ENCODE measurements around the gene RAB36. TPM values are rescaled to one million over a fixed set of nuclear protein-coding genes. Genes with fewer than 3 reads are reported as not detected.

The RAB36 gene
- polyA plus RNA-seq, 1 of the 3 experiments (the other 2 are of a cell fraction), result 6.6 TPM

DNA sequence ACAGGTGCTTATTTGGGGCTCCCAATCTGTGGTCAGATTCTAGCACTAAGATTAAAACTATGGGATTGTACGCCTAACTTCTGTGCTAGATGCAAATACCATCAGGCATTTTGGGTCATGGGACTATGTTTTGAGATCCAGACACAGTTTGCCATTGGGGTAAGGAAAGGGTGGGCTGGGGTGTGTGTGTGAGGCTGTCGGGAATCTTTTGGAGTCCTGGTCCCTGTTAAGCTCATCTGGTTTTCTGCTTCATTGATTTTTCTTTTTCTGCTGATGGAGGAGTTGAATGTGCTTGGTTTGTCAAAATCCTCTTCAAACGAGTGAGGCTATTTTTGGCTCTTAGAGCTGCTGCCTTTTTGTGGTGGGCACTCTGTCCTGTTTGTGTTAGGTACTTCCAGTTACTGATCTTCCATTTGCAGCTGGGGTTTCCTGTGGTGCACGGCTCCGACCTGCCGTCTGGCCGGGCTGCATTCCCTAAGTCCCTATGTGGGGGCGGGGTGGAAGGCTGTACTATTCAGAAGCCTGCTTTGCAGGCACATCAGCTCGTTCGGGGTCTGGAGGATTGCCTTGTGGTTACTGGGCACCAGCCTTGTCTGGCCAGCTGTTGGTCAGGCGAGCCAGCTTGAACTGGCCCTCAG lies 37.9 kb downstream of the RAB36 start (continued):
- TF ChIP-seq, protein P1, sequence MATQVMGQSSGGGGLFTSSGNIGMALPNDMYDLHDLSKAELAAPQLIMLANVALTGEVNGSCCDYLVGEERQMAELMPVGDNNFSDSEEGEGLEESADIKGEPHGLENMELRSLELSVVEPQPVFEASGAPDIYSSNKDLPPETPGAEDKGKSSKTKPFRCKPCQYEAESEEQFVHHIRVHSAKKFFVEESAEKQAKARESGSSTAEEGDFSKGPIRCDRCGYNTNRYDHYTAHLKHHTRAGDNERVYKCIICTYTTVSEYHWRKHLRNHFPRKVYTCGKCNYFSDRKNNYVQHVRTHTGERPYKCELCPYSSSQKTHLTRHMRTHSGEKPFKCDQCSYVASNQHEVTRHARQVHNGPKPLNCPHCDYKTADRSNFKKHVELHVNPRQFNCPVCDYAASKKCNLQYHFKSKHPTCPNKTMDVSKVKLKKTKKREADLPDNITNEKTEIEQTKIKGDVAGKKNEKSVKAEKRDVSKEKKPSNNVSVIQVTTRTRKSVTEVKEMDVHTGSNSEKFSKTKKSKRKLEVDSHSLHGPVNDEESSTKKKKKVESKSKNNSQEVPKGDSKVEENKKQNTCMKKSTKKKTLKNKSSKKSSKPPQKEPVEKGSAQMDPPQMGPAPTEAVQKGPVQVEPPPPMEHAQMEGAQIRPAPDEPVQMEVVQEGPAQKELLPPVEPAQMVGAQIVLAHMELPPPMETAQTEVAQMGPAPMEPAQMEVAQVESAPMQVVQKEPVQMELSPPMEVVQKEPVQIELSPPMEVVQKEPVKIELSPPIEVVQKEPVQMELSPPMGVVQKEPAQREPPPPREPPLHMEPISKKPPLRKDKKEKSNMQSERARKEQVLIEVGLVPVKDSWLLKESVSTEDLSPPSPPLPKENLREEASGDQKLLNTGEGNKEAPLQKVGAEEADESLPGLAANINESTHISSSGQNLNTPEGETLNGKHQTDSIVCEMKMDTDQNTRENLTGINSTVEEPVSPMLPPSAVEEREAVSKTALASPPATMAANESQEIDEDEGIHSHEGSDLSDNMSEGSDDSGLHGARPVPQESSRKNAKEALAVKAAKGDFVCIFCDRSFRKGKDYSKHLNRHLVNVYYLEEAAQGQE (IDR thresholded peaks at IDR 0.05; ENCODE audit: low read depth, low read length), result no peak
- TF ChIP-seq EP300 (IDR thresholded peaks at IDR 0.05; ENCODE audit: borderline replicate concordance in 1 of 2, low read depth in 1 of 2, low read length in 1 of 2) (peak in 1 of 2 experiments; percentile 28; a peak in 1 of 4 replicates), NRF1 (IDR thresholded peaks at IDR 0.05; ENCODE audit: low read depth, low read length) (no peak), YY1 (IDR thresholded peaks at IDR 0.05; ENCODE audit: low read depth) (no peak), TCF12 (IDR thresholded peaks at IDR 0.05) (peak; percentile 40; the same call in 1 of the 2 replicates)

DNA sequence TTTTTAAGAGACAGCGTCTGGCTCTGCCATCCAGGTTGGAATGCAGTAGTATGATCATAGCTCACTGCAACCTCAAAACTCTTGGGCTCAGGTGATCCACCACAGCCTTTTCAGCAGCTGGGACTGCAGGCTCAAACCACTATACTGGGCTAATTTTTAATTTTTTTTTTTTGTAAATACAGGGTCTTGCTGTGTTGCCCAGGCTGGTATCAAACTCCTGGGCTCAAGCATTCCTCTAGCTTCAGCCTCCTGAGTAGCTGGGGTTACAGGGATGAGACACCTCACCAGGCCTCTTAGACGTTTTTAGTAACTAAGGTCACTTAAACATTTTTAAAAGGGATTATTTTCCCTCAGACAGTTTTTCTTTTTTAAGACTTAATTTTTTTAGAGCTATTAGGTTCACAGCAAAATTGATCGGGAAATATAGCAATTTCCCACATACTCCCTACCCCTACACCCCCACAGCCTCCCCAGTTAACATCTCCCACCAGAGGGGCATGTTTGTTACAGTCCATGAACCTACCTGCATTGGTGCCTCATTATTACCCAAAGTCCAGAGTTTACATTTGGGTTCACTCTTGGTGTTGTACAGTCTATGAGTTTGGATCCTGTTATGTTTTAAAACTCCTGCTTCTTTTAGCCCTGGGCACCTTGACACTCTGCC lies 39.0 kb downstream of the RAB36 start:
- Histone ChIP-seq H3K4me3 (ENCODE audit: low read depth in 2 of 2, low read length in 1 of 2) (peak overlapping the region in 1 of 2 experiments; percentile 53; a peak in 1 of 4 replicates), H3K79me2 (ENCODE audit: insufficient read depth) (peaks cover 81% of the 10 kb centered on the region), H4K20me1 (ENCODE audit: insufficient read depth) (peaks cover 60% of the 10 kb centered on the region), H3K27me3 (ENCODE audit: insufficient read depth) (no peaks in the 10 kb centered on the region), H3K9me2 (no peaks in the 10 kb centered on the region), H3K9ac (no peak overlapping the region), H3F3A (replicated peaks; ENCODE audit: insufficient read depth) (no peaks in the 10 kb centered on the region), H3K4me1 (ENCODE audit: control insufficient read depth in 1 of 2, insufficient read depth in 2 of 2, low read depth in 1 of 2, low read length in 1 of 2) (peaks cover 13 to 45% of the 10 kb centered on the region in 2 experiments), H3K36me3 (replicated peaks in 1 of 2; ENCODE audit: control insufficient read depth in 1 of 2, insufficient read depth in 2 of 2, low read length in 1 of 2) (peaks cover 0 to 2% of the 10 kb centered on the region in 2 experiments), H2AFZ (ENCODE audit: low read depth) (no peak overlapping the region), H3K9me3 (no peaks in the 10 kb centered on the region), H3K27ac (ENCODE audit: low read depth in 2 of 2, low read length in 1 of 2) (no peak overlapping the region; a peak in 1 of 4 replicates), H3K4me2 (peak overlapping the region; percentile 73)
- WGBS (ENCODE audit: low lambda C conversion rate), result 86% methylated on average over 3 of the region's 3 CpGs
- CTCF ChIA-PET, result interaction anchor here (0.9 to 21.1 kb wide), 4 partner anchors 10 to 102 kb away, joined by 3 to 587 read pairs (median 4); no protein-coding TSS in a partner anchor
- POLR2A ChIA-PET, result interaction anchor here (1.0 kb wide), 1 partner anchor 98 kb away, joined by 3 read pairs; no protein-coding TSS in a partner anchor
- TF ChIP-seq, protein P1 (IDR thresholded peaks at IDR 0.05; ENCODE audit: low read depth, low read length), result no peak
- TF ChIP-seq MXI1 (IDR thresholded peaks at IDR 0.05; ENCODE audit: low read depth, low read length) (no peak), POLR2AphosphoS5 (IDR thresholded peaks at IDR 0.05; ENCODE audit: low read depth, low read length) (no peak), ELF1 (IDR thresholded peaks at IDR 0.05) (no peak), RAD21 (IDR thresholded peaks at IDR 0.05; ENCODE audit: low read length) (no peak)
- DNase-seq, result no peak

Measured in SK-N-SH (cell line).